SK-N-SH (cell line): ENCODE data around the gene A2M. TPM values are rescaled to one million over a fixed set of nuclear protein-coding genes. Genes with fewer than 3 reads are reported as not detected.

Source experiments
- CTCF ChIA-PET: fragments of 300-600, 350-600 bp; formaldehyde crosslinking; extraction: SDS; loops from one replicate; lab custom pipeline; 2021; lab: Yijun Ruan, JAX
- POLR2A ChIA-PET: fragments of 350-600 bp; sonication (Branson Sonifier 250); formaldehyde crosslinking; extraction: SDS; loops from one replicate; lab custom pipeline; 2020; ENCODE audit warnings: antibody characterized with exemption, inconsistent platforms; lab: Yijun Ruan, JAX
- DNase-seq: peaks from one replicate; pipeline ENCODE4 v3.0.0; 2012
- H2AFZ ChIP-seq: fragments of 200-600 bp; sonication (generic); 2 replicates; pipeline ENCODE4 v1.8.1; 2016; ENCODE audit warnings: antibody characterized with exemption, mild to moderate bottlenecking, low read depth
- H3F3A ChIP-seq: fragments of 200-600 bp; sonication (generic); replicated peaks from 2 replicates; pipeline ENCODE3; 2016; ENCODE audit warnings: antibody characterized with exemption, mild to moderate bottlenecking; ENCODE audit not compliant: insufficient read depth
- H3K27ac ChIP-seq, 2 experiments: fragments of 200-500 bp in 1 of 2; fragments of 200-600 bp in 1 of 2; sonication (Bioruptor generic) in 1 of 2; sonication (generic), shearing (Covaris generic) in 1 of 2; 2 replicates each; pipeline versions ENCODE4 v1.5.1 to v1.6.1; 2014 to 2016; ENCODE audit warnings: low read depth in 2 of 2, inconsistent platforms in 1 of 2, low read length in 1 of 2, mild to moderate bottlenecking in 1 of 2, mixed read lengths in 1 of 2
- H3K27me3 ChIP-seq: fragments of 200-600 bp; sonication (generic), shearing (Covaris generic); 2 replicates; pipeline ENCODE4 v1.6.1; 2016; ENCODE audit warnings: mixed run types; ENCODE audit not compliant: insufficient read depth
- H3K36me3 ChIP-seq, 2 experiments: fragments of 200-500 bp in 1 of 2; fragments of 200-600 bp in 1 of 2; sonication (Bioruptor generic) in 1 of 2; sonication (generic) in 1 of 2; replicated peaks in 1 of 2; 2 replicates each; pipeline versions ENCODE3 to v1.5.1; 2014 to 2016; ENCODE audit warnings: low read length in 1 of 2, mild to moderate bottlenecking in 1 of 2; ENCODE audit not compliant: insufficient read depth in 2 of 2, control insufficient read depth in 1 of 2
- H3K4me1 ChIP-seq, 2 experiments: fragments of 200-500 bp in 1 of 2; fragments of 200-600 bp in 1 of 2; sonication (Bioruptor generic) in 1 of 2; sonication (generic), shearing (Covaris generic) in 1 of 2; 2 replicates each; pipeline versions ENCODE4 v1.5.1 to v1.6.1; 2014 to 2016; ENCODE audit warnings: low read depth in 1 of 2, low read length in 1 of 2, mixed run types in 1 of 2; ENCODE audit not compliant: insufficient read depth in 2 of 2, control insufficient read depth in 1 of 2
- H3K4me2 ChIP-seq: fragments of 200-600 bp; sonication (generic), shearing (Covaris generic); 2 replicates; pipeline ENCODE4 v1.6.1; 2017; ENCODE audit warnings: mixed run types
- H3K4me3 ChIP-seq, 2 experiments: fragments of 200-500 bp in 1 of 2; fragments of 200-600 bp in 1 of 2; sonication (Bioruptor generic) in 1 of 2; sonication (generic), shearing (Covaris generic) in 1 of 2; 2 replicates each; pipeline versions ENCODE4 v1.5.1 to v1.8.1; 2014 to 2016; ENCODE audit warnings: low read depth in 2 of 2, inconsistent platforms in 1 of 2, low read length in 1 of 2, mild to moderate bottlenecking in 1 of 2, mixed read lengths in 1 of 2, moderate library complexity in 1 of 2
- H3K79me2 ChIP-seq: fragments of 200-600 bp; sonication (generic); 2 replicates; pipeline ENCODE4 v1.8.1; 2017; ENCODE audit warnings: mild to moderate bottlenecking; ENCODE audit not compliant: insufficient read depth
- H3K9ac ChIP-seq: fragments of 200-600 bp; sonication (generic); 2 replicates; pipeline ENCODE4 v1.6.1; 2017; ENCODE audit warnings: mixed run types
- H3K9me2 ChIP-seq: fragments of 200-600 bp; sonication (generic); 2 replicates; pipeline ENCODE4 v1.6.1; 2017; ENCODE audit warnings: mixed run types
- H3K9me3 ChIP-seq: fragments of 200-600 bp; sonication (generic); 2 replicates; pipeline ENCODE4 v1.6.1; 2017; ENCODE audit warnings: mixed run types, mild to moderate bottlenecking, moderate library complexity
- H4K20me1 ChIP-seq: fragments of 200-600 bp; sonication (generic); 2 replicates; pipeline ENCODE4 v1.6.1; 2017; ENCODE audit warnings: mild to moderate bottlenecking, mixed run types; ENCODE audit not compliant: insufficient read depth
- CHD2 ChIP-seq: fragments of 150-350 bp; IDR thresholded peaks from 2 replicates; pipeline ENCODE4 v1.6.1; 2018; ENCODE audit warnings: low read length; ENCODE audit not compliant: partially characterized antibody
- JUND ChIP-seq: IDR thresholded peaks from 2 replicates; pipeline ENCODE4 v1.4.0; 2012
- NFIC ChIP-seq: IDR thresholded peaks from 2 replicates; pipeline ENCODE4 v1.4.0; 2012; ENCODE audit warnings: borderline replicate concordance
- NRF1 ChIP-seq: IDR thresholded peaks from 2 replicates; pipeline ENCODE4 v1.6.1; 2012; ENCODE audit warnings: low read depth, mild to moderate bottlenecking, low read length
- RFX5 ChIP-seq: IDR thresholded peaks from 2 replicates; pipeline ENCODE4 v1.6.1; 2012; ENCODE audit warnings: mild to moderate bottlenecking, improper control_type of control experiment, low read length
- RXRA ChIP-seq: IDR thresholded peaks from 2 replicates; pipeline ENCODE4 v1.4.0; 2012; ENCODE audit warnings: low read depth, mild to moderate bottlenecking, borderline replicate concordance
- TAF1 ChIP-seq: IDR thresholded peaks from 2 replicates; pipeline ENCODE4 v1.6.1; 2012; ENCODE audit warnings: low read depth, mild to moderate bottlenecking, low read length, moderate library complexity, borderline replicate concordance
- YY1 ChIP-seq: IDR thresholded peaks from 2 replicates; pipeline ENCODE4 v1.4.0; 2012; ENCODE audit warnings: low read depth, mild to moderate bottlenecking
- polyA plus RNA-seq, 3 experiments: library from polyadenylated mRNA; depleted of rRNA; stranded (reverse); fragments of >200 nt; gene quantifications; 2 replicates each; pipeline ENCODE4 v1.2.3, GENCODE V29; 2012
- TF ChIP-seq, protein P1 (sequence below): IDR thresholded peaks from 2 replicates; pipeline ENCODE4 v1.4.0; 2012; ENCODE audit warnings: low read depth, borderline replicate concordance
- TF ChIP-seq, protein P2 (sequence below): IDR thresholded peaks from 2 replicates; pipeline ENCODE4; 2012
- TF ChIP-seq, protein P3 (sequence below): fragments of 150-350 bp; IDR thresholded peaks from 2 replicates; pipeline ENCODE4 v1.6.1; 2016; ENCODE audit warnings: mild to moderate bottlenecking, low read depth, low read length
- TF ChIP-seq, protein P4 (sequence below): IDR thresholded peaks from 2 replicates; pipeline ENCODE4 v1.6.1; 2012; ENCODE audit warnings: mild to moderate bottlenecking, low read depth, low read length, moderate library complexity
- TF ChIP-seq, protein P5 (sequence below): fragments of 200-600 bp; sonication (generic); IDR thresholded peaks from 2 replicates; pipeline ENCODE4 v1.6.1; 2017; ENCODE audit warnings: antibody characterized with exemption, mild to moderate bottlenecking, moderate library complexity

A2M gene
- polyA plus RNA-seq, 1 of the 3 experiments (the other 2 are of a cell fraction): not detected

DNA sequence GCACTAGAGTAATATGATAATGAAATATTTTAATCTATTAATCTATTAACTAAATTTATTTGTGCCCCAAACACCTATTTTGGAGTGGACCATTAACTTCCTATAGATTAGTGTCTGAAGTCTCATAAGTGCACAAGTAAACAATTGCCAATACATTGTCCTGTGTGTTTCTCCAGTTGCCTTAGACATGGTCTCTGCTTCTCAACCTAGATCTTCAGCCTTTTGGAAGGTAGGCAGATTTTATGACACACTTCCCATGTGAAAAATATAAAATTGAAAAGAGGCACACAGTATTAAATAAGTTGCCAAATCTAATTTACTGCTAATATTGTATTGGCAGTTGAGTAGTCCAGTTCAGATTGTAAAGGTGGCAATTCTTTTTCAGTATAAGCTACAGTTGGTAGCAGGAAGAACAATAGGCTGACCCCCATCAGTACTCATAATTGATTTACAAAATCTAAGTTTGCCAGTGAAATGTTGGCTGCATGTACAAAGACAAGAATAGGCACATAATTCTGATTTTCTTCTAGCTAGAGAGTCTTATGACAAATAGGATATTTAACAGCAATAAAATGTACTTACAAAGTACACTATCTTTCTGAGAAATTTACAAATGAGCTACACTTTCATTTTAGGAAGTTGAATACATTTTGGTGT is 10.8 kb downstream of the A2M start:
- Histone ChIP-seq H3K4me3 (no peak overlapping the region), H3K79me2 (no peaks in the 10 kb centered on the region), H3K4me1 (no peaks in the 10 kb centered on the region), H4K20me1 (no peaks in the 10 kb centered on the region), H3F3A (no peaks in the 10 kb centered on the region), H3K9me2 (no peaks in the 10 kb centered on the region), H3K9me3 (no peaks in the 10 kb centered on the region), H3K9ac (no peak overlapping the region), H2AFZ (no peak overlapping the region), H3K27me3 (no peaks in the 10 kb centered on the region), H3K4me2 (no peak overlapping the region), H3K27ac (no peak overlapping the region), H3K36me3 (no peaks in the 10 kb centered on the region)
- ChIA-PET CTCF (no interaction called here), POLR2A (no interaction called here)
- TF ChIP-seq RXRA (no peak), TAF1 (no peak), RFX5 (no peak), CHD2 (no peak), NRF1 (no peak), JUND (no peak), NFIC (no peak), YY1 (no peak)
- TF ChIP-seq, protein P1, sequence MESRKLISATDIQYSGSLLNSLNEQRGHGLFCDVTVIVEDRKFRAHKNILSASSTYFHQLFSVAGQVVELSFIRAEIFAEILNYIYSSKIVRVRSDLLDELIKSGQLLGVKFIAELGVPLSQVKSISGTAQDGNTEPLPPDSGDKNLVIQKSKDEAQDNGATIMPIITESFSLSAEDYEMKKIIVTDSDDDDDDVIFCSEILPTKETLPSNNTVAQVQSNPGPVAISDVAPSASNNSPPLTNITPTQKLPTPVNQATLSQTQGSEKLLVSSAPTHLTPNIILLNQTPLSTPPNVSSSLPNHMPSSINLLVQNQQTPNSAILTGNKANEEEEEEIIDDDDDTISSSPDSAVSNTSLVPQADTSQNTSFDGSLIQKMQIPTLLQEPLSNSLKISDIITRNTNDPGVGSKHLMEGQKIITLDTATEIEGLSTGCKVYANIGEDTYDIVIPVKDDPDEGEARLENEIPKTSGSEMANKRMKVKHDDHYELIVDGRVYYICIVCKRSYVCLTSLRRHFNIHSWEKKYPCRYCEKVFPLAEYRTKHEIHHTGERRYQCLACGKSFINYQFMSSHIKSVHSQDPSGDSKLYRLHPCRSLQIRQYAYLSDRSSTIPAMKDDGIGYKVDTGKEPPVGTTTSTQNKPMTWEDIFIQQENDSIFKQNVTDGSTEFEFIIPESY: no peak
- TF ChIP-seq, protein P2, sequence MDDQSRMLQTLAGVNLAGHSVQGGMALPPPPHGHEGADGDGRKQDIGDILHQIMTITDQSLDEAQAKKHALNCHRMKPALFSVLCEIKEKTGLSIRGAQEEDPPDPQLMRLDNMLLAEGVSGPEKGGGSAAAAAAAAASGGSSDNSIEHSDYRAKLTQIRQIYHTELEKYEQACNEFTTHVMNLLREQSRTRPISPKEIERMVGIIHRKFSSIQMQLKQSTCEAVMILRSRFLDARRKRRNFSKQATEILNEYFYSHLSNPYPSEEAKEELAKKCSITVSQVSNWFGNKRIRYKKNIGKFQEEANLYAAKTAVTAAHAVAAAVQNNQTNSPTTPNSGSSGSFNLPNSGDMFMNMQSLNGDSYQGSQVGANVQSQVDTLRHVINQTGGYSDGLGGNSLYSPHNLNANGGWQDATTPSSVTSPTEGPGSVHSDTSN: no peak
- TF ChIP-seq, protein P3, sequence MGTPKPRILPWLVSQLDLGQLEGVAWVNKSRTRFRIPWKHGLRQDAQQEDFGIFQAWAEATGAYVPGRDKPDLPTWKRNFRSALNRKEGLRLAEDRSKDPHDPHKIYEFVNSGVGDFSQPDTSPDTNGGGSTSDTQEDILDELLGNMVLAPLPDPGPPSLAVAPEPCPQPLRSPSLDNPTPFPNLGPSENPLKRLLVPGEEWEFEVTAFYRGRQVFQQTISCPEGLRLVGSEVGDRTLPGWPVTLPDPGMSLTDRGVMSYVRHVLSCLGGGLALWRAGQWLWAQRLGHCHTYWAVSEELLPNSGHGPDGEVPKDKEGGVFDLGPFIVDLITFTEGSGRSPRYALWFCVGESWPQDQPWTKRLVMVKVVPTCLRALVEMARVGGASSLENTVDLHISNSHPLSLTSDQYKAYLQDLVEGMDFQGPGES: no peak
- TF ChIP-seq, protein P4, sequence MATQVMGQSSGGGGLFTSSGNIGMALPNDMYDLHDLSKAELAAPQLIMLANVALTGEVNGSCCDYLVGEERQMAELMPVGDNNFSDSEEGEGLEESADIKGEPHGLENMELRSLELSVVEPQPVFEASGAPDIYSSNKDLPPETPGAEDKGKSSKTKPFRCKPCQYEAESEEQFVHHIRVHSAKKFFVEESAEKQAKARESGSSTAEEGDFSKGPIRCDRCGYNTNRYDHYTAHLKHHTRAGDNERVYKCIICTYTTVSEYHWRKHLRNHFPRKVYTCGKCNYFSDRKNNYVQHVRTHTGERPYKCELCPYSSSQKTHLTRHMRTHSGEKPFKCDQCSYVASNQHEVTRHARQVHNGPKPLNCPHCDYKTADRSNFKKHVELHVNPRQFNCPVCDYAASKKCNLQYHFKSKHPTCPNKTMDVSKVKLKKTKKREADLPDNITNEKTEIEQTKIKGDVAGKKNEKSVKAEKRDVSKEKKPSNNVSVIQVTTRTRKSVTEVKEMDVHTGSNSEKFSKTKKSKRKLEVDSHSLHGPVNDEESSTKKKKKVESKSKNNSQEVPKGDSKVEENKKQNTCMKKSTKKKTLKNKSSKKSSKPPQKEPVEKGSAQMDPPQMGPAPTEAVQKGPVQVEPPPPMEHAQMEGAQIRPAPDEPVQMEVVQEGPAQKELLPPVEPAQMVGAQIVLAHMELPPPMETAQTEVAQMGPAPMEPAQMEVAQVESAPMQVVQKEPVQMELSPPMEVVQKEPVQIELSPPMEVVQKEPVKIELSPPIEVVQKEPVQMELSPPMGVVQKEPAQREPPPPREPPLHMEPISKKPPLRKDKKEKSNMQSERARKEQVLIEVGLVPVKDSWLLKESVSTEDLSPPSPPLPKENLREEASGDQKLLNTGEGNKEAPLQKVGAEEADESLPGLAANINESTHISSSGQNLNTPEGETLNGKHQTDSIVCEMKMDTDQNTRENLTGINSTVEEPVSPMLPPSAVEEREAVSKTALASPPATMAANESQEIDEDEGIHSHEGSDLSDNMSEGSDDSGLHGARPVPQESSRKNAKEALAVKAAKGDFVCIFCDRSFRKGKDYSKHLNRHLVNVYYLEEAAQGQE: no peak
- TF ChIP-seq, protein P5, sequence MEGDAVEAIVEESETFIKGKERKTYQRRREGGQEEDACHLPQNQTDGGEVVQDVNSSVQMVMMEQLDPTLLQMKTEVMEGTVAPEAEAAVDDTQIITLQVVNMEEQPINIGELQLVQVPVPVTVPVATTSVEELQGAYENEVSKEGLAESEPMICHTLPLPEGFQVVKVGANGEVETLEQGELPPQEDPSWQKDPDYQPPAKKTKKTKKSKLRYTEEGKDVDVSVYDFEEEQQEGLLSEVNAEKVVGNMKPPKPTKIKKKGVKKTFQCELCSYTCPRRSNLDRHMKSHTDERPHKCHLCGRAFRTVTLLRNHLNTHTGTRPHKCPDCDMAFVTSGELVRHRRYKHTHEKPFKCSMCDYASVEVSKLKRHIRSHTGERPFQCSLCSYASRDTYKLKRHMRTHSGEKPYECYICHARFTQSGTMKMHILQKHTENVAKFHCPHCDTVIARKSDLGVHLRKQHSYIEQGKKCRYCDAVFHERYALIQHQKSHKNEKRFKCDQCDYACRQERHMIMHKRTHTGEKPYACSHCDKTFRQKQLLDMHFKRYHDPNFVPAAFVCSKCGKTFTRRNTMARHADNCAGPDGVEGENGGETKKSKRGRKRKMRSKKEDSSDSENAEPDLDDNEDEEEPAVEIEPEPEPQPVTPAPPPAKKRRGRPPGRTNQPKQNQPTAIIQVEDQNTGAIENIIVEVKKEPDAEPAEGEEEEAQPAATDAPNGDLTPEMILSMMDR: no peak
- DNase-seq: no peak
